SK-N-MC (cell line): ENCODE data around the gene DLG2.
A peak's percentile ranks its signal among the peaks of the same experiment; 100 is the strongest.

Experiments
- DNase-seq: peaks from one replicate; pipeline ENCODE4 v3.0.0-alpha.2; 2011; ENCODE audit warnings: low read depth, low spot score
- H3K27ac ChIP-seq: fragments of 200-600 bp; sonication (generic); 2 replicates; pipeline ENCODE4 v1.5.1; 2016; ENCODE audit warnings: mixed run types
- H3K36me3 ChIP-seq: fragments of 200-600 bp; sonication (generic); 2 replicates; pipeline ENCODE4 v1.6.1; 2017; ENCODE audit warnings: antibody characterized with exemption, low read length, mixed read lengths; ENCODE audit not compliant: insufficient read depth
- H3K4me3 ChIP-seq: fragments of 200-600 bp; sonication (generic); 2 replicates; pipeline ENCODE4 v1.5.1; 2016
- H3K9ac ChIP-seq: fragments of 200-600 bp; sonication (generic); 2 replicates; pipeline ENCODE4 v1.8.0; 2017; ENCODE audit warnings: mixed run types, mixed read lengths; ENCODE audit not compliant: insufficient read length
- H3K9me3 ChIP-seq: fragments of 200-600 bp; sonication (generic); 2 replicates; pipeline ENCODE4 v1.6.1; 2017; ENCODE audit warnings: low read depth, mild to moderate bottlenecking, antibody characterized with exemption, low read length, moderate library complexity, mixed read lengths
- EZH2 ChIP-seq: fragments of 200-600 bp; sonication (generic); IDR thresholded peaks from one replicate; pipeline ENCODE4 v1.6.1; 2017; ENCODE audit warnings: antibody characterized with exemption
- FOXP2 ChIP-seq: optimal IDR thresholded peaks from 2 replicates; pipeline ENCODE3; 2011; ENCODE audit warnings: mild to moderate bottlenecking, moderate library complexity; ENCODE audit not compliant: insufficient read depth; ENCODE audit errors: extremely low read length, control extremely low read depth
- POLR2AphosphoS5 ChIP-seq: IDR thresholded peaks from 2 replicates; pipeline ENCODE4 v1.6.1; 2012; ENCODE audit warnings: mild to moderate bottlenecking, low read depth, low read length, borderline replicate concordance

DLG2 gene

DNA sequence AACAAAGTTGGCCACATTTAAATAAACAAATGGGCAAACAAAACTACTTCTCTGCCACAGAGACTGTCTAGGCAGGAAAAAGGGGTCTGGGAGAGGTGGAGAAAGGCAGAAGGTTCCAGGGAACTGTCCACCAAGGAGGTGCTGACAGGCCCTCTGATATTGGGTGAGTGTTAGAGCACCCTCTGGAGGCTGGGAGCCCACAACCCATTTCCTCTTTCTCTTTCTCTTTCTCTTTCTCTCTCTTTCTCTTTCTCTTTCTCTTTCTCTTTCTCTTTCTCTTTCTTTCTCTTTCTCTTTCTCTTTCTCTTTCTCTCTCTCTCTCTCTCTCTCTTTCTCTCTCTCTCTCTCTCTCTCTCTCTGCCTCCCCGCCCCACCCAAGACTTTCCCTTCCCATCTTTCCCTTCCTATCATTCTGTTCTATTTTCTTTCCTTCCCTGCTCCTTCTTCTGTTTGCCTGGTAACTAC lies 912.8 kb downstream of the DLG2 start:
- no peak for DNase-seq
- H3K27ac ChIP-seq = no peak overlapping the region
- no peak overlapping the region for H3K9ac ChIP-seq
- no peak overlapping the region for H3K4me3 ChIP-seq
- H3K9me3 ChIP-seq = no peaks in the 10 kb centered on the region
- H3K36me3 ChIP-seq = no peaks in the 10 kb centered on the region
- TF ChIP-seq POLR2AphosphoS5 (no peak), EZH2 (no peak), FOXP2 (no peak)

DNA sequence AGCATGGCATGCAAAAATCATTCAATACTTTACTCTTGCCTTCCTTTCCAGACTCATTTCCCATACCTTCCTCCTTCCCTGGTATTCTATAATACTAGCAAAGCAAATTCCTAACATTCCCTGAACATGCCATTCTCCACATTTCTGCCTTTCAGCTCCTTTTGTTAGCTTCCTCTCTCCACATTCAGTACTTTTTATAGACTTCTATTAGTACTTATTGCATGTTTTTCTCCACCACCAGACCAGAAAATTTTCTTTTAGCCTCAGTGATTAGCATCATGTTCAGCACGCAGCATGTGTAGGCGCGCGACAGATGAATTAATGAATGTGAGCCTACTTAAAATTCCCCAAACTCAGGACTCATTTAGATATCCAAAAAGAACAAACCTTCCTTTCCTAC lies 935.3 kb downstream of the DLG2 start:
- TF ChIP-seq POLR2AphosphoS5 = no peak
- TF ChIP-seq EZH2 = no peak
- no peak for TF ChIP-seq FOXP2
- peak; percentile 20 for DNase-seq
- Histone ChIP-seq H3K4me3 (peak overlapping the region; percentile 38), H3K9ac (no peak overlapping the region), H3K36me3 (no peaks in the 10 kb centered on the region), H3K9me3 (no peaks in the 10 kb centered on the region), H3K27ac (peak overlapping the region; percentile 90)

- Histone ChIP-seq H3K27ac (no peak overlapping the region), H3K4me3 (no peak overlapping the region), H3K9ac (no peak overlapping the region), H3K9me3 (no peaks in the 10 kb centered on the region), H3K36me3 (no peaks in the 10 kb centered on the region)
- no peak for TF ChIP-seq EZH2
- no peak for TF ChIP-seq FOXP2
- TF ChIP-seq POLR2AphosphoS5 = no peak
- no peak for DNase-seq
Observed at GRCh38 chr11:84687433-84687832, 939.7 kb downstream of the DLG2 start.

DNA sequence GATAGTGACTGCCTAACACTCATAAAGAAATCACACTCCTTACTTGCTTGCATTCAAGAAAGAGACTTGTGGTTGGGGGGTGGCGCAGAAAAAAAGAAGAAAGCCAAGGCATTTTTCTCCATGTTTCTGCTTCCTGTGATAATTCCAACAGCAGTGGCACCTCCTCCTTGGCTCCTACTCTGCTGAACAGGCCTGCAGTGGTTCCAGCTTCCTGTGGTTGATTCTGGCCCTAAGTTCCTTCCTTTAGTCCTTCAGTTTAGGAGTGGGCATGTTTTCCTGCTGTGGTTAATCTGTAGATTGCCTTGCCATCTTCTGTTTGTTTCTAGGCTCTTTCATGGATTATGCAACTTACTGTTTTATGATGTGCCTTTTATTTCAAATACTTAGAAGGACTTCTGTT lies 940.4 kb downstream of the DLG2 start:
- TF ChIP-seq POLR2AphosphoS5 (no peak), EZH2 (no peak), FOXP2 (no peak)
- peak; percentile 32 for DNase-seq
- no peak overlapping the region for H3K27ac ChIP-seq
- H3K36me3 ChIP-seq = no peaks in the 10 kb centered on the region
- no peak overlapping the region; the same call in 1 of the 2 replicates for H3K4me3 ChIP-seq
- H3K9me3 ChIP-seq = no peaks in the 10 kb centered on the region
- no peak overlapping the region for H3K9ac ChIP-seq

GRCh38 chr11:84685976-84686375 lies 941.2 kb downstream of the DLG2 start:
- Histone ChIP-seq H3K36me3 (no peaks in the 10 kb centered on the region), H3K9ac (no peak overlapping the region), H3K27ac (no peak overlapping the region), H3K9me3 (no peaks in the 10 kb centered on the region), H3K4me3 (no peak overlapping the region)
- no peak for DNase-seq
- TF ChIP-seq EZH2 (no peak), POLR2AphosphoS5 (no peak), FOXP2 (no peak)

- no peak overlapping the region for H3K27ac ChIP-seq
- no peaks in the 10 kb centered on the region for H3K36me3 ChIP-seq
- no peak overlapping the region for H3K4me3 ChIP-seq
- H3K9me3 ChIP-seq = no peaks in the 10 kb centered on the region
- no peak overlapping the region for H3K9ac ChIP-seq
- DNase-seq = no peak
- TF ChIP-seq EZH2 (no peak), POLR2AphosphoS5 (no peak), FOXP2 (no peak)
Observed at GRCh38 chr11:84685149-84685548, 942.0 kb downstream of the DLG2 start.

DNA sequence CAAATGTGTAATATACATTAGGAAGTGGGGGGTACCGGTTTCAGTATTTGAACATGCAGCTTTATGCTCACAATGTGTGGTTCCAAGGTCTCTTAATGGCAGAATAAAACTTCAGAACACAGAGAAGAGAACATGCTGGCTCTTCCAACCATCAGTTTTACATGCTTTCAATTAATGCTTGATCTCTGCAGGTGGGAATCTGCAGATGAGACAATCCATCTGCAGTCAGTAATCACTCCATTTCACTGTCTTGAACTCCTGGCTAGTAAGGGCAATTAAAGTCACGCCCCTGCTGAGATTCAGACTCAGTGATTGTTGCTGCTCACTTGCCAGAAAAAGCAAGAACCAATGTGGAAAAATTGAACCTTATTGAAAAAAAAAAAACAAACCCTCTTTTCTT lies 945.7 kb downstream of the DLG2 start:
- H3K9ac ChIP-seq = no peak overlapping the region
- no peak for DNase-seq
- no peak overlapping the region for H3K27ac ChIP-seq
- no peak overlapping the region for H3K4me3 ChIP-seq
- no peak for TF ChIP-seq POLR2AphosphoS5
- TF ChIP-seq EZH2 = no peak
- no peak for TF ChIP-seq FOXP2
- H3K9me3 ChIP-seq = no peaks in the 10 kb centered on the region
- H3K36me3 ChIP-seq = no peaks in the 10 kb centered on the region

DNA sequence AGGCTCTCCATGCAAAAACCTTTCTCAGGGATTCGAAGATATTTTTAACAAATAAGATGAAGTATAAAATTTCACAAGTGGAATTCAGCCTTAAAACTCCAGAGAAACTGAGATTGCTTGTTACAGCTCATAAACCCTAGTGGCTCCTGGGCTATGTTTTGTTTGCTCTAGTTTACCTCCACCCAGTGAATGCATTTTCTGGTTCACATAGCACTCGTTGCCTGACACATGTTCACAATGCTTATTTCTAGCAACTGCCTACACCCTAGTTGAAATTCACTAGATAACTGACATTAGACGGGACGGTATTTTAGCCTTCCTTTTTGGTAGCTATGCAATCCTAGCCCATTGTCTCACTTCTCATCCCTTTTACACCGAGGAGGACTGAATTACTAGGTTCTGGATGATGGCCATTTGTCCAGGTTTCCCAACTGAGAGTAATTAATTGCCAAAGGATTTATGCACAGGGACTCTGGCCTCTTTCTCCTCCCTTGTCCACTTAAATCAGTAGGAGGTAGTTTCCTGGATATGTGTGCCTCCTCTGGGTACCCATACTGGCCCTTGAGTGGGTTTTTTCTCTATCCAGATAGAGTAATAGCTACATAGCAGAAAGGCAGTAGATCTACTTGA lies 951.6 kb downstream of the DLG2 start:
- TF ChIP-seq POLR2AphosphoS5 (no peak), EZH2 (no peak), FOXP2 (no peak)
- H3K4me3 ChIP-seq = no peak overlapping the region

DNA sequence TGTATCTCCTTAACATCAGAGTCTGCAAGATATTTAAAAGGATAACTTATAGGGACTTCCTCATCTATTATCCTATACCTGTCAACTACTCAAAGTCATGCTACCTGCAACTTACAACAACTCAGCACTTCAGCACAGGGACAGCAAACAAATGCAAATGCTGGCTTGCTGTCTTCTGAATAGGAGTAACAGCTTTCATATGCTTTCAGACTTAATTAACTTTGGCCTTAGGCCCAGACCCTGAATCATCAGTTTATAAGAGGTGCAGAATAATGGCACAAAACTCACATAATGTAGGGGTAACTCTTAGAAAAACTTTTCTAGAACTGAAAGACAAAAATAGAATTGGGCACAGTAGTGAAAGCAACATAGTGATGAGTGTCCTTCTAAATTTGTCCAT lies 953.4 kb downstream of the DLG2 start:
- no peak for DNase-seq
- TF ChIP-seq POLR2AphosphoS5 = no peak
- TF ChIP-seq FOXP2 = no peak
- no peak for TF ChIP-seq EZH2
- no peaks in the 10 kb centered on the region for H3K9me3 ChIP-seq

More for the DNA sequence above, 951.6 kb downstream of the DLG2 start:
- Histone ChIP-seq H3K9me3 (no peaks in the 10 kb centered on the region), H3K27ac (no peak overlapping the region), H3K9ac (no peak overlapping the region), H3K36me3 (no peaks in the 10 kb centered on the region)
- no peak for DNase-seq

More for the DNA sequence above, 953.4 kb downstream of the DLG2 start:
- H3K9ac ChIP-seq = no peak overlapping the region
- no peaks in the 10 kb centered on the region for H3K36me3 ChIP-seq
- H3K4me3 ChIP-seq = no peak overlapping the region
- H3K27ac ChIP-seq = no peak overlapping the region
